Neural progenitor cell (in vitro differentiated cells): Measurements from ENCODE around the gene CCDC7.

Experiments
- EZH2 ChIP-seq: fragments of 200-600 bp; sonication (generic); IDR thresholded peaks from 2 replicates; pipeline ENCODE4 v1.6.1; 2017; ENCODE audit warnings: antibody characterized with exemption, mild to moderate bottlenecking, moderate library complexity
- EZH2phosphoT487 ChIP-seq: fragments of 200-600 bp; sonication (generic); IDR thresholded peaks from 2 replicates; pipeline ENCODE4 v1.6.1; 2017; ENCODE audit warnings: antibody characterized with exemption
- TF ChIP-seq, protein P1 (sequence below): fragments of 200-600 bp; sonication (generic); IDR thresholded peaks from 2 replicates; pipeline ENCODE4 v1.5.1; 2017; ENCODE audit warnings: antibody characterized with exemption, mild to moderate bottlenecking

DNA sequence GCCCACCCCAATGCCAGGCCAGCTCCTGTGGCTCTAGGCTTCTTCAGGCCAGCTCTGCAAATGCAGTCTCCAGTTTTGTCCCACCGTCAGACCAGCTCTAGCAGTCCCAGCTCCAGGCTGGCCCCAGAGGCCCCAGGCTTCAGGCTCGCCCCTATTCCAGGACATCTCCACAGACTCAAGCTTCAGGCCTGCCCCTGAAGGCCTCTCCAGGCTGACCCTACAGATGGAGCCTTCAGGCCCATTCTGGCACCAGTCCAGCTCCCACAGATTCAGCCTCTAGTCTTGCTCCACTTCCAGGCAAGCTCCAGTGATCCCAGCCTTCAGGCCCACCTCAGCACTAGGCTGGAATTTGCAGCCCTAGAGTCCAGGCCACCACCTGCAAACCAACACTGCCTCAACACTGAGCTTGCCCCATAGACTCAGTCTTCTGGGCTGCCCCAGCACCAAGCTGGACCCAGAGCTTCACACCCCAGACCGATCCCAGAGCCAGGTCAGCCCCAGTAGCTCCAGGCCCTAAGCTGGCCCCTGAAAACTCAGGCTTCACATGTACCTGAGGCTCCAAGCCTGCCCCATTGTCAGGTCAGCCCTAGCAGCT lies 341.8 kb downstream of the CCDC7 start:
- TF ChIP-seq, protein P1, sequence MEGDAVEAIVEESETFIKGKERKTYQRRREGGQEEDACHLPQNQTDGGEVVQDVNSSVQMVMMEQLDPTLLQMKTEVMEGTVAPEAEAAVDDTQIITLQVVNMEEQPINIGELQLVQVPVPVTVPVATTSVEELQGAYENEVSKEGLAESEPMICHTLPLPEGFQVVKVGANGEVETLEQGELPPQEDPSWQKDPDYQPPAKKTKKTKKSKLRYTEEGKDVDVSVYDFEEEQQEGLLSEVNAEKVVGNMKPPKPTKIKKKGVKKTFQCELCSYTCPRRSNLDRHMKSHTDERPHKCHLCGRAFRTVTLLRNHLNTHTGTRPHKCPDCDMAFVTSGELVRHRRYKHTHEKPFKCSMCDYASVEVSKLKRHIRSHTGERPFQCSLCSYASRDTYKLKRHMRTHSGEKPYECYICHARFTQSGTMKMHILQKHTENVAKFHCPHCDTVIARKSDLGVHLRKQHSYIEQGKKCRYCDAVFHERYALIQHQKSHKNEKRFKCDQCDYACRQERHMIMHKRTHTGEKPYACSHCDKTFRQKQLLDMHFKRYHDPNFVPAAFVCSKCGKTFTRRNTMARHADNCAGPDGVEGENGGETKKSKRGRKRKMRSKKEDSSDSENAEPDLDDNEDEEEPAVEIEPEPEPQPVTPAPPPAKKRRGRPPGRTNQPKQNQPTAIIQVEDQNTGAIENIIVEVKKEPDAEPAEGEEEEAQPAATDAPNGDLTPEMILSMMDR: no peak
- no peak for TF ChIP-seq EZH2phosphoT487
- TF ChIP-seq EZH2: no peak
